GM20000 (cell line): ENCODE data around the gene AFF1.

Experiments
- DNase-seq: peaks from one replicate; pipeline ENCODE4 v3.0.0; 2012; ENCODE audit warnings: low spot score
- CTCF ChIP-seq: IDR thresholded peaks from 2 replicates; pipeline ENCODE4 v1.5.1; 2012; ENCODE audit warnings: mild to moderate bottlenecking, control low read depth; ENCODE audit errors: extremely low read depth, missing control alignments

Gene AFF1

GRCh38 chr4:86895692-86896488 is 38.9 kb upstream of the AFF1 start:
- TF ChIP-seq CTCF, result peak; percentile 59
- peak; percentile 74 for DNase-seq

- DNase-seq, result no peak
- TF ChIP-seq CTCF, result no peak
These were observed 38.2 kb upstream of the AFF1 start for GRCh38 chr4:86896596-86896995.

- no peak for DNase-seq
- TF ChIP-seq CTCF, result no peak
These were observed 36.2 kb upstream of the AFF1 start for GRCh38 chr4:86898562-86898961.

GRCh38 chr4:86901864-86902263 is 32.9 kb upstream of the AFF1 start:
- TF ChIP-seq CTCF, result no peak
- DNase-seq, result no peak

GRCh38 chr4:86908251-86908657 is 26.6 kb upstream of the AFF1 start:
- TF ChIP-seq CTCF, result no peak
- no peak for DNase-seq

- no peak for DNase-seq
- TF ChIP-seq CTCF, result no peak
These were observed 25.1 kb upstream of the AFF1 start for GRCh38 chr4:86909546-86910295.

GRCh38 chr4:86910369-86910768 is 24.4 kb upstream of the AFF1 start:
- no peak for DNase-seq
- no peak for TF ChIP-seq CTCF
